ENCODE data around the gene PTCD3.
A peak's percentile ranks its signal among the peaks of the same experiment; 100 is the strongest.

Gene PTCD3

DNA sequence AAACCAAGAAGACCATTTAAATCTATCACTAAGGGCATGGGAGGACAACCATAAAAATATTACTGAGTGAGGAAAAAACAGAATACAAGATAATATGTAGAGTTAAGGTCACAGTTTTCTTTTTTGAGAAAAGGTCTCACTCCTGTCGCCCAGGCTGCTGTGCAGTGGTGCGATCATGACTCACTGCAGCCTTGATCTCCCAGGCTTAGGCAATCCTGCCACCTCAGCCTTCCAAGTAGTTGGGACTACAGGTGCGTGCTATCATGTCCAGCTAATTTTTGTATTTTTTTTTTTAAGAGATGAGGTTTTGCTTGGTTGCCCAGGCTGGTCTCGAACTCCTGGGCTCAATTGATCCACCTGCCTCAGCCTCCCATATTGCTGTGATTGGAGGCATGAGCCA is 24.3 kb upstream of the PTCD3 start:
- DNase-seq (ENCODE audit: low read depth) = no peak
- TF ChIP-seq, protein P1, sequence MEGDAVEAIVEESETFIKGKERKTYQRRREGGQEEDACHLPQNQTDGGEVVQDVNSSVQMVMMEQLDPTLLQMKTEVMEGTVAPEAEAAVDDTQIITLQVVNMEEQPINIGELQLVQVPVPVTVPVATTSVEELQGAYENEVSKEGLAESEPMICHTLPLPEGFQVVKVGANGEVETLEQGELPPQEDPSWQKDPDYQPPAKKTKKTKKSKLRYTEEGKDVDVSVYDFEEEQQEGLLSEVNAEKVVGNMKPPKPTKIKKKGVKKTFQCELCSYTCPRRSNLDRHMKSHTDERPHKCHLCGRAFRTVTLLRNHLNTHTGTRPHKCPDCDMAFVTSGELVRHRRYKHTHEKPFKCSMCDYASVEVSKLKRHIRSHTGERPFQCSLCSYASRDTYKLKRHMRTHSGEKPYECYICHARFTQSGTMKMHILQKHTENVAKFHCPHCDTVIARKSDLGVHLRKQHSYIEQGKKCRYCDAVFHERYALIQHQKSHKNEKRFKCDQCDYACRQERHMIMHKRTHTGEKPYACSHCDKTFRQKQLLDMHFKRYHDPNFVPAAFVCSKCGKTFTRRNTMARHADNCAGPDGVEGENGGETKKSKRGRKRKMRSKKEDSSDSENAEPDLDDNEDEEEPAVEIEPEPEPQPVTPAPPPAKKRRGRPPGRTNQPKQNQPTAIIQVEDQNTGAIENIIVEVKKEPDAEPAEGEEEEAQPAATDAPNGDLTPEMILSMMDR (conservative IDR thresholded peaks at IDR 0.05; ENCODE audit: low read length) = no peak

DNA sequence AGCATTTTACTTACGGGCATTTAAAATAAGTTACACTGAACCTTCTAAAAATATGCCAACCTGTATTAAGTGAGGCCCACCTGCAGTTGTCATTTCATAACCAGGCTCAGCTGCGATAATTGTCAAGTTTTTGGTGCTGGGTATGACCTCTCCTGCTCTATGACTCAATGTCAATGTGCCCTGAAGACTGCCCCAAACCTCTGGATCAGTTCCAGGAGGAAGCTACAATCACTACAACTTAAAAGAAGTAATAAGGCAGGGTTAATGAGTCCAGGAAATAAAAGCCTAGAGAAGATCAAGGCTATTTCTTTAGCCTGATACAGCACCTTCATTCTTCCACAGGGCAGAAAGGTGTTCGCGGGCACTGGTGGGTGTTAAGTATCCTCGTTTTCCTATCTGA is 23.3 kb upstream of the PTCD3 start:
- DNase-seq (ENCODE audit: low read depth) = no peak
- TF ChIP-seq, protein P1 (conservative IDR thresholded peaks at IDR 0.05; ENCODE audit: low read length) = no peak
- no peak overlapping the region for H3K4me3 ChIP-seq (ENCODE audit: low read length)

More for the DNA sequence above, 24.3 kb upstream of the PTCD3 start:
- no peak overlapping the region for H3K4me3 ChIP-seq (ENCODE audit: low read length)

DNA sequence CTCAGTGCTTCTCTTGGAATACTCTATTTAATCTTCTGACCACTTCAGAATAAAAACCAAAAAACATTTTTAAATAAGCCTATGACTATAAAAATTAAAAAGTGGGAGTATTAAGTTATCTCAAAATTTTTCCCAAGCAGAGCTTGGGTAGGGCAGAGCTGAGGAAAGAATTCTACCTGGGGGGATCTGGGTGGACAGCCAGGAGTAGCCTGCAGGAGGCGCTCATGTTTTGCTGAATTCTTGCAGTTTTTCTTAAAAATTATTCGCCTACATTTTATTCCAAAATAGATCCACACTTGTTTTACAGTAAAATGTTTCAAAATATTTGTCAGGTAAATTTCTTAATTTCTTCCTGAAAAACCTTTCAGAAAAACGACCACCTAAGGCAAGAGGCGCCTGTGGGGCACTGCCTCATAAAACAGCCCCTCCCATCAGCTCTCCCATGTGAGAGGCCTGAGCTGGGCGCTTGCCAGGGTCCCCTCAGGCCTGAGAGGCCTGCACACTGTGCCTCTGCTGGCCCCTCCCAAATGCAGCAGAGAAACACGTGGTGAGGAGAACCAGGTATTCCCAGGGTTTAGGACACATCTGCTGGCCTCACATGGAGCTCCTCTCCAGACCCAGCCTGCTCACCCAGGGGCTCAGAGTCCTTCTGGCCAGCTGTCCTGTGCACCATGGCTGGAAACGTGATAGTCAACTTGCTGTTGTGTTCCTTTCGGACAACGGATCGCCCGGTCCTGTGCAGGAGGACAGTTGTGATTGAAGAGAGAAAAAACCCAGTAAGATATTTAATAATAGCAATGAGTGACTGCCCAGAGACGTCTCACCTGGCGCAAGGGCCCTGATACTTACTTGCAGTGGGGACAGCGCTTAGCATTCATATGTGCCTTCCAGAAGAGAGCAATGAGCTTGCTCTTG is 17.8 kb upstream of the PTCD3 start:
- no peak for DNase-seq (ENCODE audit: low read depth)
- TF ChIP-seq, protein P1 (conservative IDR thresholded peaks at IDR 0.05; ENCODE audit: low read length) = peak; percentile 38
- H3K4me3 ChIP-seq (ENCODE audit: low read length) = no peak overlapping the region

DNA sequence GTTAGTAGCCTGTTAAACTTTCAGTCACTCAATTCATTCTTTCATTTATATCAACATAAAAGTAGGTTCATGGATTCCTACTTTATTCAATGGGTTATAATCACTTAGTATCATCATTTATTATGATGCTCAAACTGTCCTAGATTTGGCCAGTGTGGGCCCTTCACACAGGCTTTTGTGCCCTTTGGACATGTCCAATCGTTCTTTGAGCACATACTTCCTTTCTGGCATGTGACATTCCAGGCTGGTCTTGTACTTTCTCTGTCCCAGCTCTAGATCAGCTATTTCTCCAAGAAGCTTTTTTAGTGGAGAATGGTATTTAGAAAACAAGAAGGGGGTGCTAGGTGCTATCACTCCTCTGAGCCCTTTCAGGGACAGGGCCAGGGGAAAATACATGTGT is 11.8 kb upstream of the PTCD3 start:
- no peak for DNase-seq (ENCODE audit: low read depth)
- TF ChIP-seq, protein P1 (conservative IDR thresholded peaks at IDR 0.05; ENCODE audit: low read length) = no peak
- no peak overlapping the region for H3K4me3 ChIP-seq (ENCODE audit: low read length)

DNA sequence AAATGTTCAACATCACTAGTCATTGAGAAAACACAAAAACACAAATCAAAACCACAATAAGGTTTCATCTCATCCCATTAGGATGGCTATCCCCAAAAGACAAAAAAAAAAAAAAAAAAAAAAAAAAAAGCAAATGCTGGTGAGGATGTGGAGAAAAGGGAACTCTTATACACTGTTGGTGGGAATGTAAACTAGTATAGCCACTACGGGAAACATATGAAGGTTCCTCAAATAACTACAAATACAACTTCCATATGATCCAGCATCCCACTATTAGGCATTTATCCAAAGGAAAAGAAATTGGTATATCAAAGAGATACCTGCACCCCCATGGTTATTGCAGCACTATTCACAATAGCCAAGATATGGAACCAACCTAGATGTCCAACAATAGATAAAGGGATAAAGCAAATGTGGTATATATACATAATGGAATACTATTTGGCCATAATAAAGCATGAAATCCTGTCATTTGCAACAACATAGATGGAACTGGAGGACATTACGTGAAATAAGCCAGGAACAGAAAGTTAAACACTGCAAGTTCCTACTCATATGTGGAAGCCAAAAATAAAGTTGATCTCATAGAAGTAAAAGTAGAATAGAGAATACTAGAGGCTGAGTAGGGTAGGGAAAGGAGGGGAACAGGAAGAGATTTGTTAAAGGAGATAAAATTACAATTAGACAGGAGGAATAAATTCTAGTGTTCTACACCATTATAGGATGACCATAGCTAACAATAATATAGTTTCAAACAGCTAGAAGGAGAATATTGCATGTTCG is 8.7 kb upstream of the PTCD3 start:
- TF ChIP-seq, protein P1 (conservative IDR thresholded peaks at IDR 0.05; ENCODE audit: low read length) = no peak
- DNase-seq (ENCODE audit: low read depth) = no peak
- H3K4me3 ChIP-seq (ENCODE audit: low read length) = no peak overlapping the region

DNA sequence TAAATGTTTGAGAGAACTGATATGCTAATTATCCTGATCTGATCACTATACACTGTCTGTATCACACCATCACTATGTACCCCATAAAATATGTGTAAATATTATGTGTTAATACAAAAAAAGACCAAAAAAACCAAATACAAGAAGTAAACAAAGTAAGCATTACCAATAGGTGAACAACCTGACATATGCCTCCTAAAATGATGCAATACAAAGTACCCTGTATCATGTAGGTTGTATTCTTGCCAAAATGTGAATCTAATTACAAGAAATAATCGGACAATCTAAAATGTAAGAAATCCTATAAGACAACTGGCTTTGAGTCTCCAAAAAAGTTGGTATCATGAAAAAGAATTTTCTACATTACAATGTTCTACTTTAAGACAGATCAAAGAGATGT is 8.1 kb upstream of the PTCD3 start:
- TF ChIP-seq, protein P1 (conservative IDR thresholded peaks at IDR 0.05; ENCODE audit: low read length) = no peak
- H3K4me3 ChIP-seq (ENCODE audit: low read length) = no peak overlapping the region

More for the DNA sequence above, 8.1 kb upstream of the PTCD3 start:
- no peak for DNase-seq (ENCODE audit: low read depth)

All from AG10803 (cell line).